ENCODE results near the gene CPED1.

DNA sequence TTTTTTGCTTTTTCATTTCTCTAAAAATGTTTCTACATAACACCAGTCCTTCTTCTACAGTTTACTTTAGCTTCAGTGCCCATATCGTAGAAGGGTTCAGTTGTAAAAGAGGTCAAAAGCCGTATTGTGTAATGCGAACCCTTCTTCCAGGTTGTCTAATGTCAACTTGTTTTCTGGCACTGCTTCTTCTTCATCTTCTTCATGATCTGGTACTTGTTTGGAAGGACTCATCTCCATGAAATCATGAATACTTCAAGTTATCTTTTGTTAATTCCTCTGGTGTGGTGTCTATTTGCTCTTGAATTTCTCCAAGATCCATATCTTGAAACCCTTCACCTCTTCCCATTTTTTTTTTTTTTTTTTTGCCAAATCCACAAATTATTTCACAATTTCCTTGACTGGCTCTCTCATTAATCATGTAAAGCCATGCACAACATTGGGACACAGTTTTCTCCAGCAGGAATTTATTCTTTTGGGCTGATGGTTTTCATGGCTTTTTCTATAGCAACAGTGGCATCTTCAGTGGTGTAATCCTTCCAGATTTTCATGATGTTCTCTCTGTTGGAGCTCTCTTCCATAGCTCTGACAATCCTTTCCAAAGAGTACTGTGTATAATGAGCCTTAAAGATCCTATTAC lies 85.1 kb downstream of the CPED1 start:
- no peak for TF ChIP-seq CTCF (IDR thresholded peaks at IDR 0.05)
- no peak for TF ChIP-seq POLR2A (IDR thresholded peaks at IDR 0.05)
- no peak for TF ChIP-seq POLR2AphosphoS5 (IDR thresholded peaks at IDR 0.05)

All from upper lobe of left lung (tissue), 4 donors.